Lower lobe of right lung (tissue), 2 donors: ENCODE measurements around the gene CPE. TPM values are rescaled to one million over a fixed set of nuclear protein-coding genes. Genes with fewer than 3 reads are reported as not detected.

Experiments
- ATAC-seq, 2 donors: fragments of 200-7000 bp; cut with Tn5 transposase; one replicate each; pipeline ENCODE4 v1.9.1; 2020 to 2022; ENCODE audit warnings: mild to moderate bottlenecking in 2 of 2, moderate library complexity in 2 of 2
- DNase-seq: peaks from one replicate; pipeline ENCODE4 v3.0.0-alpha.2; 2020
- H3K27ac ChIP-seq: fragments of 200-600 bp; one replicate; pipeline ENCODE4 v1.8.0; 2022
- H3K27me3 ChIP-seq: fragments of 200-600 bp; one replicate; pipeline ENCODE4 v1.8.0; 2022; ENCODE audit warnings: low read depth
- H3K36me3 ChIP-seq: fragments of 200-600 bp; one replicate; pipeline ENCODE4 v1.8.0; 2022; ENCODE audit warnings: mild to moderate bottlenecking
- H3K4me1 ChIP-seq: fragments of 200-600 bp; one replicate; pipeline ENCODE4 v1.8.0; 2022
- H3K4me3 ChIP-seq: fragments of 200-600 bp; one replicate; pipeline ENCODE4 v1.8.0; 2022; ENCODE audit warnings: mild to moderate bottlenecking
- H3K9me3 ChIP-seq: fragments of 200-600 bp; one replicate; pipeline ENCODE4 v1.8.0; 2022
- intact Hi-C: fragments of 100-400 bp; cut with DNase I; formaldehyde crosslinking; loops from one replicate; pipeline ENCODE4 v1.11.0; 2022
- total RNA-seq: library from RNA; stranded (reverse); fragmentation: NEBNext Ultra II Directional; extraction: Animal tissue kit (Norgen Biotek cat#: 25700); gene quantifications from one replicate; pipeline ENCODE4 v1.2.1, GENCODE V29; 2021
- TF ChIP-seq, protein P1 (sequence below): fragments of 200-600 bp; IDR thresholded peaks from one replicate; pipeline ENCODE4 v1.8.0; 2022; ENCODE audit warnings: antibody characterized with exemption, mild to moderate bottlenecking
- donor health status: DM: no; HTN: yes; CAD: no; lungs with severe emphysema.

The CPE gene
- total RNA-seq, 1 donor from 2014 or later = 36.9 TPM

- no peaks in the 10 kb centered on the region for H3K27me3 ChIP-seq
- peaks cover 14% of the 10 kb centered on the region for H3K9me3 ChIP-seq
- intact Hi-C loops = no loop called here
- H3K4me1 ChIP-seq = no peaks in the 10 kb centered on the region
- no peaks in the 10 kb centered on the region for H3K36me3 ChIP-seq
- TF ChIP-seq, protein P1, sequence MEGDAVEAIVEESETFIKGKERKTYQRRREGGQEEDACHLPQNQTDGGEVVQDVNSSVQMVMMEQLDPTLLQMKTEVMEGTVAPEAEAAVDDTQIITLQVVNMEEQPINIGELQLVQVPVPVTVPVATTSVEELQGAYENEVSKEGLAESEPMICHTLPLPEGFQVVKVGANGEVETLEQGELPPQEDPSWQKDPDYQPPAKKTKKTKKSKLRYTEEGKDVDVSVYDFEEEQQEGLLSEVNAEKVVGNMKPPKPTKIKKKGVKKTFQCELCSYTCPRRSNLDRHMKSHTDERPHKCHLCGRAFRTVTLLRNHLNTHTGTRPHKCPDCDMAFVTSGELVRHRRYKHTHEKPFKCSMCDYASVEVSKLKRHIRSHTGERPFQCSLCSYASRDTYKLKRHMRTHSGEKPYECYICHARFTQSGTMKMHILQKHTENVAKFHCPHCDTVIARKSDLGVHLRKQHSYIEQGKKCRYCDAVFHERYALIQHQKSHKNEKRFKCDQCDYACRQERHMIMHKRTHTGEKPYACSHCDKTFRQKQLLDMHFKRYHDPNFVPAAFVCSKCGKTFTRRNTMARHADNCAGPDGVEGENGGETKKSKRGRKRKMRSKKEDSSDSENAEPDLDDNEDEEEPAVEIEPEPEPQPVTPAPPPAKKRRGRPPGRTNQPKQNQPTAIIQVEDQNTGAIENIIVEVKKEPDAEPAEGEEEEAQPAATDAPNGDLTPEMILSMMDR = no peak
- DNase-seq = no peak
- no peak for ATAC-seq
- H3K4me3 ChIP-seq = no peak overlapping the region
- no peak overlapping the region for H3K27ac ChIP-seq
Measured at GRCh38 chr4:165470009-165470408, 91.2 kb downstream of the CPE start.

DNA sequence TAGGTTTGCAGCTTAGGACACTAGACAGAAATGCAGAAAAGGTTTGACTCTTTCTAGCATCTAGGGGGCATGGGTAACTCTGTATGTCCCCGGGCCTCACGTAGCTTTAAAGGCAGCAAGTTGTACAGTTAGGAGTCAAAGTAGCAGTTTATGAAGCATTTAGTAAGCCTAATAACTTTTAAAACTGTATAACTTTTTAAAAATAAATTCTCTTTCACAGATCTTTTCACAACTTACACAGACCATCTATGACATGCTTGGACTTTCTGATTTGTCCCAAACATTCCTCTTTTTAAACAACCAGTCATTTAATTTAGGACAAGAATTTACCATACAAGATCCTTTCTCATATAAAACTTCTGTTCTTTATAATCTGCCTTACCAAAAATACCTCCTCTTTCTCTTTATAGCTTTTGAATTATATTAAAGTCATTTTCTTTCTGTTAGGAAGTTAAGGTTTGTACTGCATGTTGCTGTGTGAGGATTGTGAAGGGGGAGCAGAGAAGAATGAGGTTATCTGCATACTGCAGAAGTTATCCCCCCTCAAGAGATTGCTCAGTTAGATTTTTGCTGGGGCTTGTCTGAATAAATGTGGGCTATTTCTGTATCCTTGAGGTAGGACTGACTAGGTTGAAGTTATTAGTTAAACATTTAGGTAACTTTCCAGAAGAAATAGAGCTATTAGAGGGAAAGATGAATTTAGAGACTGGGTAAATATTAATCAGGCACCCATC, 94.3 kb downstream of the CPE start:
- DNase-seq = no peak
- no peak for ATAC-seq
- TF ChIP-seq, protein P1 = no peak
- intact Hi-C loops = no loop called here
- Histone ChIP-seq H3K4me1 (no peaks in the 10 kb centered on the region), H3K36me3 (no peaks in the 10 kb centered on the region), H3K27ac (no peak overlapping the region), H3K9me3 (peaks cover 14% of the 10 kb centered on the region), H3K4me3 (no peak overlapping the region), H3K27me3 (no peaks in the 10 kb centered on the region)

DNA sequence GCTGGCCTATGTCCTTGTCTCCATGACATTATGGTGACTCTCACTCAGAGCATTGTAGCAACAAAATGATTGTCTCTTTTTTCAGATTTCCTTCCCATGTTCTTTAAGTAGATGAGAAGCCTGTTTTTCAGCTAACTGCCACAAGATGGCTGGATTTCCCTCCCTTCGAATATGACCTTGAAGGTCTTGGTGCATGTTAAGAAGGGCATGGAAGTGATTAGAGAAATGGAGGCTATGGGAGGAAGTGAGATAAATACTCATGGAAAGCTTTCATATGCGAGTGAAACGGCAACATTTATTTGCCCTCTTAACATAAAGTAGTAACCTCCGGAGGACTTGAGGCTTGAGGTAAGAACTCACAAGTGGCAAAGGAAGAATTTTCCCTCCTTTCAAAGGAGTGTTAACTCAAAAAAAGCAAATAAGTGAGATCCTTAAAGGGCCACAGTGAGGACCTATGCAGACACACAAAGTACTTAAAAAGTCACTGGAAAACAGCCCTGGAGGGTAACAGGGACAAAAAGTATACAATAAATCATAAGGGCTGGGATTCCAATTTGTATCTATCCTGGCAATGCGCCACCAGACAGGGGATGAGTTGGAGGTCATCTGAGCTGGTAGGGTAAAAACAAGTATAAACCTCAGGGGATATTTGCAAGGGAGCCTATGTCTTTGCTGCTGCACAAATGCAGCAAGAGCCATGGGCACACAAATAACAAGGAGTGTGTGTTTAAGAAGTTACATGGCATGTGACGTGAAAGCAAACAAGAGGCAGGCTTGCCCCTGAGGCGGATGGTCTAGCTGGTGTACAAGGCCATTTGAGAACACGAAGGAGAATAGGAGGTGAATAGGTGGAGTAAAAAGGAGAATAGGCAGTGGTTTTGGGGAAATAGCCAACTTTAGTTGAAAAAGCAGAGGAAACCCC, 96.2 kb downstream of the CPE start:
- DNase-seq = no peak
- Histone ChIP-seq H3K4me3 (no peak overlapping the region), H3K36me3 (no peaks in the 10 kb centered on the region), H3K27ac (no peak overlapping the region), H3K4me1 (no peaks in the 10 kb centered on the region), H3K9me3 (peaks cover 14% of the 10 kb centered on the region), H3K27me3 (no peaks in the 10 kb centered on the region)
- intact Hi-C loops = no loop called here
- TF ChIP-seq, protein P1 = no peak
- peak; percentile 78 to 80 for ATAC-seq

- no peak overlapping the region for H3K27ac ChIP-seq
- H3K27me3 ChIP-seq = no peaks in the 10 kb centered on the region
- H3K4me1 ChIP-seq = no peaks in the 10 kb centered on the region
- ATAC-seq = no peak
- H3K9me3 ChIP-seq = peaks cover 14% of the 10 kb centered on the region
- DNase-seq = no peak
- TF ChIP-seq, protein P1 = no peak
- intact Hi-C loops = no loop called here
- H3K36me3 ChIP-seq = no peaks in the 10 kb centered on the region
- no peak overlapping the region for H3K4me3 ChIP-seq
Measured at GRCh38 chr4:165475706-165476070, 96.9 kb downstream of the CPE start.

- H3K27ac ChIP-seq = no peak overlapping the region
- H3K9me3 ChIP-seq = peaks cover 14% of the 10 kb centered on the region
- ATAC-seq (peak; percentile 47 to 52), DNase-seq (no peak)
- TF ChIP-seq, protein P1 = no peak
- H3K27me3 ChIP-seq = no peaks in the 10 kb centered on the region
- intact Hi-C loops = no loop called here
- no peaks in the 10 kb centered on the region for H3K4me1 ChIP-seq
- H3K4me3 ChIP-seq = no peak overlapping the region
- no peaks in the 10 kb centered on the region for H3K36me3 ChIP-seq
Measured at GRCh38 chr4:165476214-165477098, 97.6 kb downstream of the CPE start.
